Natural killer cell (primary cell): Measurements from ENCODE around the gene PDE4D. TPM values are rescaled to one million over a fixed set of nuclear protein-coding genes. Genes with fewer than 3 reads are reported as not detected.
"Not testable (repeated sequence)": the region's sequence is repeated elsewhere in the genome, so short reads cannot be mapped to it uniquely, and the experiment has no call there.

Experiments used
- ATAC-seq, 3 donors: fragments of 150-1000 bp in 2 of 3; fragments of 200-7000 bp in 1 of 3; cut with Tn5 transposase; 1 replicate in 1 of 3; 2 replicates in 2 of 3; pipeline ENCODE4 v1.10.0; 2021; ENCODE audit warnings: mild to moderate bottlenecking in 2 of 3, moderate library complexity in 2 of 3
- DNase-seq, 2 donors: peaks; one replicate each; pipeline versions ENCODE4 v3.0.0 to v3.0.0-alpha.2; 2013 to 2021; ENCODE audit warnings: mixed read lengths in 1 of 2
- H3K27ac ChIP-seq: one replicate; pipeline ENCODE4 v1.5.1; 2013; ENCODE audit warnings: mild to moderate bottlenecking, low read length
- H3K27me3 ChIP-seq: one replicate; pipeline ENCODE4 v1.6.1; 2013; ENCODE audit warnings: low read length; ENCODE audit not compliant: control insufficient read depth, insufficient read depth
- H3K36me3 ChIP-seq: one replicate; pipeline ENCODE4 v1.6.1; 2013; ENCODE audit warnings: low read length; ENCODE audit not compliant: control insufficient read depth, insufficient read depth
- H3K4me1 ChIP-seq: one replicate; pipeline ENCODE4 v1.6.1; 2013; ENCODE audit warnings: low read length; ENCODE audit not compliant: control insufficient read depth, insufficient read depth
- H3K4me3 ChIP-seq: one replicate; pipeline ENCODE4 v1.5.1; 2013; ENCODE audit warnings: low read length
- H3K9me3 ChIP-seq: one replicate; pipeline ENCODE4 v1.6.1; 2013; ENCODE audit warnings: low read length; ENCODE audit not compliant: control insufficient read depth, insufficient read depth
- H3K27ac Mint-ChIP-seq, 2 donors: one replicate each; pipeline ENCODE4 v1.8.0; 2022; ENCODE audit warnings: mild to moderate bottlenecking in 2 of 2, mixed read lengths in 2 of 2, moderate library complexity in 1 of 2
- H3K27me3 Mint-ChIP-seq, 2 donors: one replicate each; pipeline ENCODE4 v1.8.0; 2022; ENCODE audit warnings: low read depth in 2 of 2, mixed read lengths in 2 of 2
- H3K36me3 Mint-ChIP-seq: one replicate; pipeline ENCODE4 v1.8.0; 2022; ENCODE audit warnings: mixed read lengths
- H3K4me1 Mint-ChIP-seq, 2 donors: one replicate each; pipeline ENCODE4 v1.8.0; 2022; ENCODE audit warnings: mixed read lengths in 2 of 2
- H3K4me3 Mint-ChIP-seq: one replicate; pipeline ENCODE4 v1.8.0; 2022; ENCODE audit warnings: mild to moderate bottlenecking, moderate library complexity, mixed read lengths
- H3K9me3 Mint-ChIP-seq, 2 donors: one replicate each; pipeline ENCODE4 v1.8.0; 2022; ENCODE audit warnings: mixed read lengths in 2 of 2
- CTCF ChIP-seq: fragments of 200-600 bp; IDR thresholded peaks from one replicate; pipeline ENCODE4 v1.8.0; 2022; ENCODE audit warnings: antibody characterized with exemption
- whole genome bisulfite sequencing: methylation state at CpG from one replicate; pipeline ENCODE4 v1.1.7; 2013; ENCODE audit warnings: missing lambda C conversion rate; ENCODE audit not compliant: insufficient coverage; 5-methylcytosine and 5-hydroxymethylcytosine counted together
- intact Hi-C: fragments of 100-400 bp; cut with micrococcal nuclease; formaldehyde crosslinking; loops from one replicate; pipeline ENCODE4 v1.14.2; 2022
- total RNA-seq, 4 donors: library from RNA; stranded (reverse); fragments of 120-200 nt in 1 of 4; gene quantifications; one replicate each; pipeline versions ENCODE4 v1.2.3 to v1.2.4, GENCODE V29; 2013 to 2022

The PDE4D gene
- total RNA-seq, 3 donors from 2014 or later (not counting 1 experiment from before 2014, with no cell fraction given): 109 to 170 (median 116) TPM

DNA sequence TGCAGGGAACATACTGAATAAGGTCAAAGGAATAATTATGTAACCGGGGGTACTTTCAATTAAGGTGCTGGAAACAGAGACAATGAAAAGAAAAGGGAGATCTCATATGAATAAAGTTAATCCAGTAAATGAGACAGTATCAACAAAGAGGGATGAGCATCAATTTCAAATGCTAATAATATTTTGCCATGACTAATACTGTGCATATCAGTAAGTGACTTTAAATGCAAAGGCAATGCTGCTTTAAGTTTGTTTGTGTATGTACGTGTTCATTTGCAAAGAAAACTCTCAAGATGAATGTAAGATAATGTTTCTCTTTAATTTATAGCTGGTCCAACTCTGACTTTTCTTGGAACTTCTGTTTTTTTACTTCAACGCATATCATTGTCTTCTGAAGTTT, 139.9 kb downstream of the PDE4D start:
- Mint-ChIP-seq H3K4me3 (no peak overlapping the region), H3K36me3 (no peaks in the 10 kb centered on the region), H3K4me1 (no peaks in the 10 kb centered on the region), H3K27me3 (no peaks in the 10 kb centered on the region), H3K9me3 (no peaks in the 10 kb centered on the region), H3K27ac (no peak overlapping the region)
- no peak overlapping the region for H3K27ac ChIP-seq
- H3K4me3 ChIP-seq: no peak overlapping the region
- intact Hi-C loops: no loop called here
- H3K4me1 ChIP-seq: no peaks in the 10 kb centered on the region
- DNase-seq (no peak), ATAC-seq (no peak)
- TF ChIP-seq CTCF: no peak
- no peaks in the 10 kb centered on the region for H3K36me3 ChIP-seq
- H3K9me3 ChIP-seq: no peaks in the 10 kb centered on the region
- no peaks in the 10 kb centered on the region for H3K27me3 ChIP-seq
- 91% methylated on average over 3 of the region's 3 CpGs for WGBS

DNA sequence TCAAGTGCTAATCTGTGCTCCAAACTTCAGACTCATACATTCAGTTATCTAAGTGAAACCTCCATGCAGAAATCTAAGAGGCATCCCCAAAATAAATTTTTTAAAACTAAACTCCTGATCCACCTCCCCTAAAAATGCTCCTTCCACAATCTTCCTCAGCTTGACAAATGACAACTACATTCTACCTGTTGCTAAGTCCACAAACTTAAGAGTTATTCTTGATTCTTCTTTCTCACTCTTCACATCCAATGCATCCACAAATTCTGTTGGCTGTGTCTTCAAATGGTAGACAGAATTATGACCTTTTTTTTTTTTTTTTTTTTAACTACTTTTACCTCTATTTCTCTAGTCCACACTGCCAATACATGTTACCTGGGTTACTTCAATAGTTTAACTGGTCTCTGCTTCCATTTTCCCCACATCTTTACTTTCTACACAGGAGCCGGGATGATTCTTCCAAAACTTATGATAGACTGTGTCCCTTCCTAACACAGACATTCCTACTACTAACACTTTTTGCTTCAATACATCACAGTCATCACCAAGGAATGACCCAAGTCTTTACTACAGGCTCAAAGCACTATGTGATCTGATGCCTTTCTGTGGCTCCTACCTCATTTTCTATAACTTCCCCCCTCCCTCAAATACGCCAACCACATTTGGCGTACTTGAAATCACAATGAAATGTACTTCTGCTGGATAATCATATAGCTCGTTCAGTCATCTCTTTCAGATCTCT, 143.6 kb downstream of the PDE4D start:
- no peaks in the 10 kb centered on the region for H3K27me3 ChIP-seq
- intact Hi-C loops: no loop called here
- no peaks in the 10 kb centered on the region for H3K9me3 ChIP-seq
- no peak for ATAC-seq
- WGBS: 92% methylated on average over 4 of the region's 4 CpGs
- no peak for DNase-seq
- TF ChIP-seq CTCF: no peak
- H3K27ac ChIP-seq: no peak overlapping the region
- Mint-ChIP-seq H3K4me1 (no peaks in the 10 kb centered on the region), H3K4me3 (no peak overlapping the region), H3K36me3 (no peaks in the 10 kb centered on the region), H3K27me3 (peaks cover 0 to 2% of the 10 kb centered on the region in 2 donors), H3K27ac (no peak overlapping the region), H3K9me3 (no peaks in the 10 kb centered on the region)
- no peaks in the 10 kb centered on the region for H3K36me3 ChIP-seq
- H3K4me1 ChIP-seq: no peaks in the 10 kb centered on the region
- no peak overlapping the region for H3K4me3 ChIP-seq

- H3K27me3 ChIP-seq, H3K27ac ChIP-seq, ATAC-seq, H3K27ac Mint-ChIP-seq, H3K4me1 Mint-ChIP-seq, DNase-seq, H3K36me3 Mint-ChIP-seq, H3K4me3 ChIP-seq, H3K9me3 ChIP-seq, H3K4me1 ChIP-seq, H3K27me3 Mint-ChIP-seq, H3K4me3 Mint-ChIP-seq, intact Hi-C loops, H3K36me3 ChIP-seq, H3K9me3 Mint-ChIP-seq: not testable (repeated sequence)
- 57% methylated on average over 2 of the region's 4 CpGs for WGBS
Measured at GRCh38 chr5:59748036-59748663, 145.4 kb downstream of the PDE4D start.

GRCh38 chr5:59746241-59746765, 147.2 kb downstream of the PDE4D start:
- Mint-ChIP-seq H3K9me3 (no peaks in the 10 kb centered on the region), H3K4me3 (no peak overlapping the region), H3K36me3 (no peaks in the 10 kb centered on the region), H3K4me1 (no peaks in the 10 kb centered on the region), H3K27ac (no peak overlapping the region), H3K27me3 (peaks cover 2% of the 10 kb centered on the region in 2 donors)
- intact Hi-C loops: no loop called here
- no peak for TF ChIP-seq CTCF
- no peak overlapping the region for H3K4me3 ChIP-seq
- DNase-seq (no peak), ATAC-seq (no peak)
- no peak overlapping the region for H3K27ac ChIP-seq
- no peaks in the 10 kb centered on the region for H3K27me3 ChIP-seq
- H3K4me1 ChIP-seq: no peaks in the 10 kb centered on the region
- WGBS: 90% methylated on average over 6 of the region's 7 CpGs
- no peaks in the 10 kb centered on the region for H3K36me3 ChIP-seq
- H3K9me3 ChIP-seq: no peaks in the 10 kb centered on the region
